Hematopoietic multipotent progenitor cell (in vitro differentiated cells): ENCODE results near the gene MST1R. TPM values are rescaled to one million over a fixed set of nuclear protein-coding genes. Genes with fewer than 3 reads are reported as not detected.

Experiments used
- DNase-seq, 3 donors: peaks; one replicate each; pipeline ENCODE4 v3.0.0-alpha.2; 2011 to 2015; ENCODE audit warnings: low read depth in 2 of 3, low spot score in 2 of 3
- total RNA-seq: library from RNA; depleted of rRNA; stranded (reverse); fragments of >200 nt; gene quantifications from one replicate; pipeline ENCODE4 v1.2.3, GENCODE V29; 2012

The MST1R gene
- total RNA-seq, 1 donor = 1.1 TPM

GRCh38 chr3:49879721-49880120, 24.0 kb downstream of the MST1R start:
- DNase-seq = no peak

DNA sequence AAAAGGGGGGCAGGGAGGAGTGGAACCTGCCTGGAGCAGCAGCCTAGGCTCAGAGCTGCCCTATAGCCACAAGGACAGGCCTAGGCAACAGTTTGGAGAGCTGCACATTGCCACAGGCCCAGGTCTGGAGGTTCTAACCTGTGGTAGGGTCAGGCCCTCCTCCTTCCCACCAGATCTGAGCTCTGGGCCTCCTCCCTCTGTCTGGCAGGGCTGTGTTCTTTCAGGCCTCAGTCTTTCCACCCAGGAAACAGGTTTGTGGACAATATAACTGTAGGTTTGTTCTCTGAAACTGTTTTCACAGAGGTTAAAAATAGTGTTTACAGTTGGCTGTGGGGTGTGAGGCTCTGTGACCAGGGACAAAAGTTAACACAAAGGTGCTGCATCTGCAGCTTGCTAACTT, 25.0 kb downstream of the MST1R start:
- DNase-seq = no peak

DNA sequence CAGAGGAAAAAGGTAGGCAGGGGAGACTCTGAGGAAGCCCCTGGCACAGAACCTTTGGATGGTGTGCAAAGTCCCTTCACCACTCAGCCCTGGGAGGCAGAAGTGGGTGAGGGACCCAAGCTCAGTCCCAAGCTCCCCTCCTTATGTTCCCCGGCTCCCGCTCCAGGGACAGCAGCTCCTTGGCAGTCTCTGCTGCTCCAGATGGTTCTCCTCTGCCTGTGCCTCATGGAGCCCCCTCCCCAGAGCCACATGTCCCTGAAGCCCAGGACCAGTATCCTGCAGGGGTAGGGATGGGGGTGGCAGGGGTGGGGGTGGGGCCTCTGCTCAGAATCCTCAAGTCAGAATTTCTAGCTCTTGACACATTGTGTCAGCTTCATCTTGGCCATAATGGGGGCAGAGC, 26.0 kb downstream of the MST1R start:
- DNase-seq = no peak

- DNase-seq = no peak
Measured at GRCh38 chr3:49876567-49876966, 27.1 kb downstream of the MST1R start.

GRCh38 chr3:49873623-49874022, 30.1 kb downstream of the MST1R start:
- no peak for DNase-seq

GRCh38 chr3:49872801-49873281, 30.8 kb downstream of the MST1R start:
- peak in 2 of 3 donors; percentile 74 for DNase-seq

GRCh38 chr3:49871531-49872153, 32.0 kb downstream of the MST1R start:
- DNase-seq = no peak

DNA sequence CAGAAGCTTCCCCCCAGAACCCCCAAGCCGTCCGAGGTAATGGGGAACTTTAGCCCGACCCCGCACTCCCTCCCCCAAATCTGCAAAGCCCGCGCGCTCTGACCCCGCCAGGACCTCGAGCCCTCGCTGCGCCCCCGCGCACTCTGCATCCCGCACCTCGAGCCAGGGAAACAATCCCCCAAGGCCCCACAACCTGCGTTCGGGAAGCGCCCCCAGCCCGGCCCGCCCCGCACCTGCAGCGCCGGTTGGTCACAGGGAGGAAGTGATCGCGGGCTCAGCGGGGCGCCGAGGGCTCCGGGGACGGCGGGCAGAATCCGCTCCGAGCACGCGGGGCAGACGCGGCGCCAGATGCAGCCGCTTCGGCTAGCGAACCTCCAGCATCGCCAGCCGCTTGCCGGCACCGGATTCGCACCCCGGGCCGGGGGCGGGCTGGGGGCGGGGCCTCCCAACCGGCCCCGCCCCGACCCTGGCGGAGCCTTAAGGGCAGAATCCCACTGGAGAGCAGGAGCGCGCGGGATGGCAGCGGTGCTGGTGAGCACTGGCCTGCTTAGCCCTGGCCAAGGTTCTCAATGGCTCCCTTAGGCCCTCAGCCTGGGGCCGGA, 34.0 kb downstream of the MST1R start, which contains the start of gene CAMKV:
Gene CAMKV, minus strand, starts transcription at position 382 of the 602 bp plus-strand sequence. CDS start 7,518 bp downstream, outside the sequence.
- DNase-seq = peak in 2 of 3 donors; percentile 27 to 51

- DNase-seq = no peak
Measured at GRCh38 chr3:49868862-49869466, 34.7 kb downstream of the MST1R start.

DNA sequence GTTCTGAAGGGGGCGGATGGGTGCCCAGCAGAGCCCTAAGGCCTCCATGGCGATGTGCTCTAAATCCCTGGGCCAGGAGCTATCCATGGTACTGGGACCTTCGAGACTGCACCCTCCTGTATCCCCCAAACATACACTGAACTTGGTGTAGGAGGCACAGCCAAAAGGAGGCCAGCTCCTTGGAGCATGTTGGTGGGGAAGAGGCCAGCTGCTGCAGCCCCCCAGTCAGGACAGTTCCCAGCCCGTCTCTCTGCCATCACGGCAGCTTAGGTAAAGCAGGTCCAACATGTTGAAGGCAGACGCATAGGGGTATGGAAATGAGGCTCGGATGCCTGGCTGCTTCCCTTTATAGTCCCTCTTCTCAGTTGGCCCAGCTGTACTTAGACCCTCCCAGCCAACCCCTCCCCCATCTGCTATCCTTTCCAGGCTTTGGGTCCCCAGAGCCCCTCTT, 35.8 kb downstream of the MST1R start:
- DNase-seq = peak in 2 of 3 donors; percentile 47 to 77

- DNase-seq = no peak
Measured at GRCh38 chr3:49867400-49867799, 36.3 kb downstream of the MST1R start.

DNA sequence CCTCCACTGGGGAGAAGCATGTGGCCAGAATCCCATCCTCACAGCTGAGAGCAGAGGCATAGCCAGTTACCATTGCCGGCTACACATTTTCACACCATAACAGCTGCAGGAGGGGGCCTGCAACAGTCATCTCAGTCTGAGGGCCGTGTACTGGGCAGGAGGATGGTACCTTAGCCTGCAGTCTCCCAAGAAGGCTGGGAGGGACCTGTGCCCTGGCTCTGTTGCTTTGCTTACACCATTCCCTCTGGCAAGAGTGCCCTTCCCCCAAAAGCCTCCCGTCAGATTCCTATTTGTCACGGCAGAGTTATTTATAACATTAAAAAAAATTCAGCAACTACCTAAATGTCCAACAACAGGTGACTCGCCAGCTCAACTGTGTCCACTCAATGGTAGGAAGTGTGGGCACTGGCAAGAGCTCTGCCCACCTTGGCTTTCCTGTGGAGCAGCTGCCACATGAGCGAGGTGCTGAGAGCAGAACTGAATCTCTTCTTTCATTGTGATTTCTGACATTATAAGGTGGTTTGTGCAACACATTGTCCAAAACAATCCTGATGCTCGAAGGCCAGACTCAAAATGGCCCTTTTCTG, 38.4 kb downstream of the MST1R start:
- no peak for DNase-seq

GRCh38 chr3:49864505-49864904, 39.2 kb downstream of the MST1R start:
- DNase-seq = no peak

GRCh38 chr3:49859576-49860305, 43.9 kb downstream of the MST1R start:
- no peak for DNase-seq

GRCh38 chr3:49856181-49857005, 47.3 kb downstream of the MST1R start, which contains the start of gene TRAIP:
Gene TRAIP, minus strand, starts transcription at chr3:49856564. Its CDS starts 111 bp downstream, at chr3:49856453.
- DNase-seq = peak; percentile 90 to 97 (median 93)

GRCh38 chr3:49855662-49856061, 48.0 kb downstream of the MST1R start:
- DNase-seq = no peak

GRCh38 chr3:49845694-49846093, 58.0 kb downstream of the MST1R start:
- no peak for DNase-seq

GRCh38 chr3:49844464-49845183, 59.0 kb downstream of the MST1R start:
- DNase-seq = no peak

DNA sequence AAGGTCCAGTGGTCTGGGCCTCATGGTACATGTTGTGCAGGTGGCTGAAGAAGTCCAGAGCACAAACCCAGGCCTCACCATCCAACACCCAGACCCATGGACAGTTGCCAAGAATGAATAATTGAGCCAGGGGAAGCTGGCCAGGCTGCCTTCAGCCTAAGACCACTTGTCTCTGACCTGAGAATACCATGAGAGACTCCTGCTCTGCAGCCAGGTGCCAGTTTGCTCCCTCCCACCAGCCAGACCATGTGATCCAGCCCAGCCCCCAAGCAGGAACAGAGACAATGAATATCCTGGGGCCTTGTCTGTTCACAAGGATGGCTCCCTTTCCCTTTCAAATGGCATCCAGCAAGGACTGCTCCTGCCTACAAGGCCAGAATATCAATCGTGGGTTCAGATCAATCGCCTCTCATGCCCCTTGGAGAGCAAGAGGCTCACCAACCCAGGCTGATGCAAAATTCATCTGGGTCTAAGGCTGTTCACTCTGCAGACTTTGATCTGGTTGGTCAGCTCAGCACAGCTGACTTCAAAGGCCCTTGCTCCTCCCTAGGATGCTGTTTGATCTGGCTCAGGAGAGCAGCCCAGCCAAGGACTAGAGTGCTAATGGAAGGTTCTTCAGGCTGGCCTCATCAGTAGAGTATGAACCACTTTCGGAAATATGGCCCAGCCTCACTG, 60.7 kb downstream of the MST1R start:
- no peak for DNase-seq
